CD4-positive, alpha-beta memory T cell (primary cell): Measurements from ENCODE around the gene TAF9B. TPM values are rescaled to one million over a fixed set of nuclear protein-coding genes. Genes with fewer than 3 reads are reported as not detected.

Experiments
- CTCF ChIA-PET: fragments of 350-600 bp; sonication (Branson Sonifier 250); formaldehyde crosslinking; loops from one replicate; lab custom pipeline; 2021; ENCODE audit warnings: inconsistent platforms; ENCODE audit not compliant: partially characterized antibody; lab: Charles Lee
- POLR2A ChIA-PET: fragments of 350-600 bp; sonication (Branson Sonifier 250); formaldehyde crosslinking; loops from one replicate; lab custom pipeline; 2021; ENCODE audit not compliant: partially characterized antibody; lab: Charles Lee
- DNase-seq, 5 donors: peaks; one replicate each; pipeline versions ENCODE4 v3.0.0 to v3.0.0-alpha.2; 2020 to 2022; ENCODE audit warnings: mixed read lengths in 1 of 5
- H3K27ac ChIP-seq: one replicate; pipeline ENCODE4 v1.7.0; 2013; ENCODE audit warnings: low read depth, low read length
- H3K27me3 ChIP-seq: 2 replicates; pipeline ENCODE4 v1.7.0; 2013; ENCODE audit warnings: mild to moderate bottlenecking, low read length, moderate library complexity; ENCODE audit not compliant: insufficient read depth
- H3K36me3 ChIP-seq: 2 replicates; pipeline ENCODE4 v1.7.0; 2013; ENCODE audit warnings: mild to moderate bottlenecking, low read length, moderate library complexity; ENCODE audit not compliant: insufficient read depth
- H3K4me1 ChIP-seq: 2 replicates; pipeline ENCODE4 v1.7.0; 2013; ENCODE audit warnings: mild to moderate bottlenecking, low read length, moderate library complexity; ENCODE audit not compliant: insufficient read depth
- H3K4me3 ChIP-seq, 2 donors: one replicate each; pipeline ENCODE4 v1.7.0; 2013; ENCODE audit warnings: low read length in 2 of 2, mild to moderate bottlenecking in 1 of 2
- H3K9me3 ChIP-seq, 2 donors: one replicate each; pipeline ENCODE4 v1.7.0; 2013; ENCODE audit warnings: low read length in 2 of 2, control low read depth in 1 of 2; ENCODE audit not compliant: control insufficient read depth in 1 of 2
- H3K27ac Mint-ChIP-seq, 7 donors: one replicate each; pipeline ENCODE4 v1.8.0; 2020 to 2021; ENCODE audit warnings: mixed read lengths in 7 of 7, mild to moderate bottlenecking in 6 of 7, inconsistent platforms in 3 of 7, moderate library complexity in 3 of 7
- H3K27me3 Mint-ChIP-seq, 2 donors: one replicate each; pipeline ENCODE4 v1.8.0; 2020 to 2021; ENCODE audit warnings: mixed read lengths in 2 of 2
- H3K36me3 Mint-ChIP-seq, 2 donors: one replicate each; pipeline ENCODE4 v1.8.0; 2020 to 2021; ENCODE audit warnings: mixed read lengths in 2 of 2, inconsistent platforms in 1 of 2, mild to moderate bottlenecking in 1 of 2
- H3K4me1 Mint-ChIP-seq, 4 donors: one replicate each; pipeline ENCODE4 v1.8.0; 2020 to 2021; ENCODE audit warnings: mixed read lengths in 4 of 4, mild to moderate bottlenecking in 1 of 4
- H3K4me3 Mint-ChIP-seq, 8 donors: one replicate each; pipeline ENCODE4 v1.8.0; 2020 to 2021; ENCODE audit warnings: mixed read lengths in 8 of 8, mild to moderate bottlenecking in 7 of 8, moderate library complexity in 6 of 8, inconsistent platforms in 3 of 8
- H3K9me3 Mint-ChIP-seq, 8 donors: one replicate each; pipeline ENCODE4 v1.8.0; 2020 to 2021; ENCODE audit warnings: mixed read lengths in 8 of 8, mild to moderate bottlenecking in 5 of 8, inconsistent platforms in 3 of 8, moderate library complexity in 1 of 8
- intact Hi-C: fragments of 100-400 bp; cut with micrococcal nuclease; formaldehyde crosslinking; loops from one replicate; pipeline ENCODE4 v1.15.1; 2023
- polyA plus RNA-seq, 2 donors: library from polyadenylated mRNA; unstranded; fragments of 300-500 nt; fragmentation: Illumina TruSeq; gene quantifications; one replicate each; pipeline ENCODE4 v1.2.3, GENCODE V29; 2021
- total RNA-seq, 2 experiments: library from RNA; stranded (reverse); gene quantifications; one replicate each; pipeline ENCODE4 v1.2.3, GENCODE V29; 2021

TAF9B gene
- total and polyA plus RNA-seq, 4 experiments from 2014 or later, result 23.6 to 32.8 (median 27.7) TPM

- peaks cover 0 to 4% (median 0%) of the 10 kb centered on the region in 8 donors for H3K9me3 Mint-ChIP-seq
- Histone ChIP-seq H3K4me3 (peak overlapping the region; percentile 62 to 90), H3K27ac (peak overlapping the region; percentile 86), H3K27me3 (no peaks in the 10 kb centered on the region), H3K9me3 (no peaks in the 10 kb centered on the region), H3K4me1 (peaks cover 49% of the 10 kb centered on the region), H3K36me3 (peaks cover 12% of the 10 kb centered on the region)
- no peak for DNase-seq
- peaks cover 7 to 43% of the 10 kb centered on the region in 2 donors for H3K36me3 Mint-ChIP-seq
- H3K27ac Mint-ChIP-seq, result peak overlapping the region; percentile 84 to 98 (median 94)
- H3K27me3 Mint-ChIP-seq, result no peaks in the 10 kb centered on the region
- ChIA-PET CTCF (no interaction called here), POLR2A (interaction anchor here (1.1 to 1.2 kb wide), 2 partner anchors 33 to 207 kb away, joined by 3 read pairs; partner anchors contain the start of genes COX7B and TAF9B)
- H3K4me1 Mint-ChIP-seq, result peaks cover 28 to 67% (median 46%) of the 10 kb centered on the region in 4 donors
- H3K4me3 Mint-ChIP-seq, result peak overlapping the region; percentile 87 to 94 (median 92)
- intact Hi-C loops, result loop anchor here (5.0 to 10.0 kb wide), 4 partner anchors 221 to 1308 kb away; partner anchors contain the start of genes CYSLTR1 and P2RY10
Measured at GRCh38 chrX:78106651-78106986, 32.8 kb downstream of the TAF9B start.

- H3K4me3 Mint-ChIP-seq, result peak overlapping the region; percentile 87 to 94 (median 92)
- H3K4me1 Mint-ChIP-seq, result peaks cover 27 to 63% (median 43%) of the 10 kb centered on the region in 4 donors
- Histone ChIP-seq H3K36me3 (peaks cover 7% of the 10 kb centered on the region), H3K27ac (peak overlapping the region; percentile 86), H3K4me1 (peaks cover 49% of the 10 kb centered on the region), H3K4me3 (peak overlapping the region; percentile 62 to 90), H3K27me3 (no peaks in the 10 kb centered on the region), H3K9me3 (no peaks in the 10 kb centered on the region)
- intact Hi-C loops, result loop anchor here (2.0 to 10.0 kb wide), 8 partner anchors 33 to 1309 kb away; partner anchors contain the start of genes ATP7A, ATRX, CYSLTR1 and P2RY10
- peaks cover 4 to 37% of the 10 kb centered on the region in 2 donors for H3K36me3 Mint-ChIP-seq
- ChIA-PET POLR2A (interaction anchor here (0.7 to 2.0 kb wide), 5 partner anchors 25 to 411 kb away, joined by 3 to 5 read pairs (median 3); partner anchors contain the start of genes ATP7A, COX7B and TAF9B), CTCF (no interaction called here)
- peak; percentile 44 to 52 (median 46) for DNase-seq
- H3K27me3 Mint-ChIP-seq, result no peaks in the 10 kb centered on the region
- H3K27ac Mint-ChIP-seq, result peak overlapping the region; percentile 84 to 98 (median 94)
- H3K9me3 Mint-ChIP-seq, result peaks cover 0 to 4% (median 0%) of the 10 kb centered on the region in 8 donors
Measured at GRCh38 chrX:78105944-78106650, 33.4 kb downstream of the TAF9B start.

- peak overlapping the region; percentile 62 to 90 for H3K4me3 ChIP-seq
Measured at GRCh38 chrX:78104447-78105176, 34.8 kb downstream of the TAF9B start.

GRCh38 chrX:78103623-78104446 lies 35.6 kb downstream of the TAF9B start, which contains the start of gene PGK1:
Gene PGK1 (plus strand): TSS chrX:78104248. CDS start chrX:78104341, 93 bp downstream.
- Histone ChIP-seq H3K4me1 (peaks cover 34% of the 10 kb centered on the region), H3K27ac (peak within 1 kb of the TSS; percentile 86), H3K4me3 (peak within 1 kb of the TSS; percentile 62 to 90), H3K9me3 (no peaks in the 10 kb centered on the region), H3K27me3 (no peaks in the 10 kb centered on the region), H3K36me3 (peaks cover 6% of the 10 kb centered on the region)
- peak within 1 kb of the TSS; percentile 92 to 98 (median 95) for H3K27ac Mint-ChIP-seq
- ChIA-PET POLR2A (interaction anchor here (1.2 to 2.3 kb wide), 7 partner anchors 14 to 319 kb away, joined by 3 to 14 read pairs (median 3); partner anchors contain the start of genes ATP7A, COX7B and TAF9B), CTCF (interaction anchor here (0.7 to 1.1 kb wide), 2 partner anchors 29 kb away, joined by 3 read pairs; no protein-coding TSS in a partner anchor)
- peaks cover 4 to 27% of the 10 kb centered on the region in 2 donors for H3K36me3 Mint-ChIP-seq
- H3K27me3 Mint-ChIP-seq, result no peaks in the 10 kb centered on the region
- H3K9me3 Mint-ChIP-seq, result peaks cover 0 to 4% (median 0%) of the 10 kb centered on the region in 8 donors
- peak within 1 kb of the TSS; percentile 87 to 94 (median 92) for H3K4me3 Mint-ChIP-seq
- intact Hi-C loops, result loop anchor here (2.0 to 10.0 kb wide), 8 partner anchors 35 to 1311 kb away; partner anchors contain the start of genes ATP7A, ATRX, COX7B and MAGT1
- peaks cover 24 to 52% (median 36%) of the 10 kb centered on the region in 4 donors for H3K4me1 Mint-ChIP-seq
- peak; percentile 90 to 96 (median 95) for DNase-seq

More at GRCh38 chrX:78104447-78105176, 34.8 kb downstream of the TAF9B start:
- intact Hi-C loops, result loop anchor here (2.0 to 10.0 kb wide), 9 partner anchors 34 to 1310 kb away; partner anchors contain the start of genes ATP7A, ATRX, COX7B and CYSLTR1
- DNase-seq, result peak; percentile 22 to 58 (median 31)
- H3K36me3 Mint-ChIP-seq, result peaks cover 4 to 32% of the 10 kb centered on the region in 2 donors
- peak overlapping the region; percentile 87 to 94 (median 92) for H3K4me3 Mint-ChIP-seq
- no peaks in the 10 kb centered on the region for H3K27me3 ChIP-seq
- ChIA-PET POLR2A (interaction anchor here (0.5 to 2.3 kb wide), 9 partner anchors 13 to 1256 kb away, joined by 3 to 14 read pairs (median 3); partner anchors contain the start of genes ATP7A, COX7B and TAF9B), CTCF (interaction anchor here (0.7 kb wide), 1 partner anchor 28 kb away, joined by 3 read pairs; no protein-coding TSS in a partner anchor)
- H3K27ac ChIP-seq, result peak overlapping the region; percentile 86
- peaks cover 26 to 60% (median 41%) of the 10 kb centered on the region in 4 donors for H3K4me1 Mint-ChIP-seq
- peak overlapping the region; percentile 92 to 98 (median 95) for H3K27ac Mint-ChIP-seq
- peaks cover 0 to 4% (median 0%) of the 10 kb centered on the region in 8 donors for H3K9me3 Mint-ChIP-seq
- H3K27me3 Mint-ChIP-seq, result no peaks in the 10 kb centered on the region
- H3K9me3 ChIP-seq, result no peaks in the 10 kb centered on the region
- peaks cover 6% of the 10 kb centered on the region for H3K36me3 ChIP-seq
- H3K4me1 ChIP-seq, result peaks cover 42% of the 10 kb centered on the region

- DNase-seq, result no peak
- intact Hi-C loops, result loop anchor here (5.0 to 10.0 kb wide), 4 partner anchors 206 to 1312 kb away; partner anchors contain the start of genes COX7B, MAGT1 and P2RY10
- no peaks in the 10 kb centered on the region for H3K27me3 ChIP-seq
- H3K36me3 ChIP-seq, result peaks cover 6% of the 10 kb centered on the region
- Mint-ChIP-seq H3K4me3 (peak overlapping the region; percentile 87 to 94 (median 92)), H3K9me3 (peaks cover 0 to 4% (median 0%) of the 10 kb centered on the region in 8 donors), H3K36me3 (peaks cover 4 to 21% of the 10 kb centered on the region in 2 donors), H3K27ac (peak overlapping the region; percentile 92 to 98 (median 95)), H3K4me1 (peaks cover 19 to 45% (median 31%) of the 10 kb centered on the region in 4 donors), H3K27me3 (no peaks in the 10 kb centered on the region)
- H3K9me3 ChIP-seq, result no peaks in the 10 kb centered on the region
- ChIA-PET CTCF (interaction anchor here (1.1 kb wide), 1 partner anchor 28 kb away, joined by 3 read pairs; no protein-coding TSS in a partner anchor), POLR2A (interaction anchor here (1.2 to 2.3 kb wide), 3 partner anchors 29 to 204 kb away, joined by 3 to 14 read pairs (median 3); partner anchors contain the start of gene COX7B)
- peak overlapping the region; percentile 47 to 62 for H3K4me3 ChIP-seq
- H3K27ac ChIP-seq, result peak overlapping the region; percentile 69
- H3K4me1 ChIP-seq, result peaks cover 27% of the 10 kb centered on the region
Measured at GRCh38 chrX:78103001-78103622, 36.3 kb downstream of the TAF9B start.
